ENCODE data around the gene ANXA10.

DNA sequence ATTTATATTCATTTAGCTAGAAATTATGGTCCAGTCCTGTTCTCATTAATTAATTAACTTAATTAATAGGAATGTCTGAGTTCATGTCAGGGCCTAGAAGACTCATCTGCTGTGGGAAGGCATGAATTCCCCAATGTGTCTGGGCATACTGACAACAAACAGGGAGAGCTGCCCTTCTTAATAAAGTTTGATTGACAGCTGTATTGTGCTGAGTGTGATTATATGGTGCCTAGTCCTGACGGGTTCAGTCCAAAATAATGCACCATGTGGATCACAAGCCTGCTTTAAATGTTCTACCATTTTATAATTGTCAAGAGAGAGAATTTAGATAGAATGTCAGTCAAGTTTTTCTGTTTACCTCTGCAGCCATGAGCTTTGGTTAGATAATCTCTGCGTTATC is 34.6 kb downstream of the ANXA10 start:
- TF ChIP-seq POLR2A (IDR thresholded peaks at IDR 0.05; ENCODE audit: extremely low read depth, insufficient read length): no peak
- TF ChIP-seq, protein P1, sequence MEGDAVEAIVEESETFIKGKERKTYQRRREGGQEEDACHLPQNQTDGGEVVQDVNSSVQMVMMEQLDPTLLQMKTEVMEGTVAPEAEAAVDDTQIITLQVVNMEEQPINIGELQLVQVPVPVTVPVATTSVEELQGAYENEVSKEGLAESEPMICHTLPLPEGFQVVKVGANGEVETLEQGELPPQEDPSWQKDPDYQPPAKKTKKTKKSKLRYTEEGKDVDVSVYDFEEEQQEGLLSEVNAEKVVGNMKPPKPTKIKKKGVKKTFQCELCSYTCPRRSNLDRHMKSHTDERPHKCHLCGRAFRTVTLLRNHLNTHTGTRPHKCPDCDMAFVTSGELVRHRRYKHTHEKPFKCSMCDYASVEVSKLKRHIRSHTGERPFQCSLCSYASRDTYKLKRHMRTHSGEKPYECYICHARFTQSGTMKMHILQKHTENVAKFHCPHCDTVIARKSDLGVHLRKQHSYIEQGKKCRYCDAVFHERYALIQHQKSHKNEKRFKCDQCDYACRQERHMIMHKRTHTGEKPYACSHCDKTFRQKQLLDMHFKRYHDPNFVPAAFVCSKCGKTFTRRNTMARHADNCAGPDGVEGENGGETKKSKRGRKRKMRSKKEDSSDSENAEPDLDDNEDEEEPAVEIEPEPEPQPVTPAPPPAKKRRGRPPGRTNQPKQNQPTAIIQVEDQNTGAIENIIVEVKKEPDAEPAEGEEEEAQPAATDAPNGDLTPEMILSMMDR (IDR thresholded peaks at IDR 0.05; ENCODE audit: low read depth, low read length): no peak
- TF ChIP-seq, protein P2, sequence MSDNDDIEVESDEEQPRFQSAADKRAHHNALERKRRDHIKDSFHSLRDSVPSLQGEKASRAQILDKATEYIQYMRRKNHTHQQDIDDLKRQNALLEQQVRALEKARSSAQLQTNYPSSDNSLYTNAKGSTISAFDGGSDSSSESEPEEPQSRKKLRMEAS (IDR thresholded peaks at IDR 0.05; ENCODE audit: low read depth, low read length): no peak

Measured in NB4 (cell line).